ENCODE data around the gene CBX1.

DNA sequence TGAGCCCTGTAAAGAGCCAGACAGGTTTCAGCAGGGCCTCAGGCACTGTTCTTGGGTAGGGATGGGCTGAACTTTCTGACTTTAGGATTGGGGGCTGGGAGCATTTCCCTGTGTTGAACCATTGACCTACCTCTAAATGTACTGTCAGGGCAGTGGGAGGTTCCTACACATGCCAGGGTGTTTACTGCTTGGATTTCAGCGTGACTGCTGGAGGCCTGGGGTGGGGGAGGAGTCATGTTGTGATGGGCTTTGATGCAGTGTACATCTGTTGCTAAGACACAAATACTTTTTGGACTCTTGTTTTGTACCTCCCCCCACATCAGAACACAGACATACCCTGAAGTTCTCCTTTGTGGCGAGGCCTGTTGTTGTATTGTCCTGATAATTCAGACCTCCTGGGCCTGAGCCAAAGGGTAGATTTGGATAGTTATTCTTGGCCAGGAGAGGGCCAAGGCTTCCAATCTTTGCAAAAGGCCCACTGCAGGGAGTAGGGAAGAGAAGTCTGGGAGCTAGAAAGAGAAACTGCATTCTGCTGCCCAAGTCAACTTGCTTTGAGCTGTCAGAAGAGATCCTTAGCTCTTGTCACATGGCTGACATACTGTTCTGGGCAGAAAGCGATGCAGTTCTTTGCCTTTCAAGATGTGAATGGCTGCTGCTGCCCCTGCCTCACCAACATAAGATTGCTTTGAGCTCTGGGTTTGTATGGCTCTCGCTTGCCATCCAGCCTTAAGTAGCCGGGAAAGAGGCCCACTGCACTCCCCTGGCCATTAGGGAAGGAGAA, 49.4 kb downstream of the CBX1 start:
- TF ChIP-seq GATA3 (IDR thresholded peaks at IDR 0.05; ENCODE audit: low read depth, low read length) (no peak), GATA2 (IDR thresholded peaks at IDR 0.05; ENCODE audit: low read depth, low read length) (no peak)

Data from SH-SY5Y (cell line).